ENCODE measurements around the gene MALRD1. TPM values are rescaled to one million over a fixed set of nuclear protein-coding genes. Genes with fewer than 3 reads are reported as not detected.

The MALRD1 gene
- total and polyA plus RNA-seq, 2 of the 8 experiments (the other 6 are each of a cell fraction or from before 2014, with no cell fraction given): 0.32 to 0.35 TPM

GRCh38 chr10:19595212-19595845, 546.7 kb downstream of the MALRD1 start (continued):
- no peak for TF ChIP-seq CBX8 (IDR thresholded peaks at IDR 0.05; ENCODE audit: borderline replicate concordance, low read depth, low read length)
- no peak for TF ChIP-seq BACH1 (IDR thresholded peaks at IDR 0.05; ENCODE audit: low read length)
- TF ChIP-seq CHD2 (IDR thresholded peaks at IDR 0.05; ENCODE audit: low read length): no peak
- TF ChIP-seq KDM5A (IDR thresholded peaks at IDR 0.05; ENCODE audit: low read length): no peak
- no peak for TF ChIP-seq TBP (IDR thresholded peaks at IDR 0.05; ENCODE audit: low read depth, low read length)
- no peak for TF ChIP-seq SRF (IDR thresholded peaks at IDR 0.05; ENCODE audit: low read depth, low read length)
- no peak for TF ChIP-seq CREB1 (IDR thresholded peaks at IDR 0.05)
